H1 (cell line): Measurements from ENCODE around the gene GRIA4. TPM values are rescaled to one million over a fixed set of nuclear protein-coding genes. Genes with fewer than 3 reads are reported as not detected.

ENCODE experiments used
- CTCF ChIA-PET: fragments of 300-600 bp; sonication (Branson Sonifier 250); formaldehyde crosslinking; loops from one replicate; lab custom pipeline; 2021; ENCODE audit not compliant: partially characterized antibody; lab: Charles Lee
- POLR2A ChIA-PET: fragments of 300-600 bp; sonication (Branson Sonifier 250); formaldehyde crosslinking; loops from one replicate; lab custom pipeline; 2021; ENCODE audit warnings: inconsistent platforms; ENCODE audit not compliant: partially characterized antibody; lab: Charles Lee
- DNase-seq, 2 experiments: peaks; one replicate each; pipeline versions ENCODE4 v3.0.0 to v3.0.0-alpha.2; 2010 to 2022; ENCODE audit warnings: low spot score in 2 of 2, low read depth in 1 of 2, mixed read lengths in 1 of 2
- FAIRE-seq: peaks from 2 replicates; lab custom pipeline; 2011; peaks lifted over from hg19 to GRCh38; lab: Jason Lieb, UNC
- H2AFZ ChIP-seq: 2 replicates; pipeline ENCODE4 v1.8.1; 2012; ENCODE audit warnings: low read length, inconsistent platforms
- H2AK5ac ChIP-seq: 2 replicates; pipeline ENCODE4 v1.6.1; 2013; ENCODE audit warnings: low read depth, low read length
- H2BK120ac ChIP-seq: replicated peaks from 2 replicates; pipeline ENCODE3; 2013; ENCODE audit warnings: low read depth, low read length, inconsistent platforms
- H2BK12ac ChIP-seq: 2 replicates; pipeline ENCODE4 v1.6.1; 2013; ENCODE audit warnings: low read depth, low read length
- H2BK15ac ChIP-seq: 2 replicates; pipeline ENCODE4 v1.6.1; 2013; ENCODE audit warnings: low read length
- H2BK20ac ChIP-seq: 2 replicates; pipeline ENCODE4 v1.6.1; 2013; ENCODE audit warnings: low read length
- H2BK5ac ChIP-seq: 2 replicates; pipeline ENCODE4 v1.6.1; 2013; ENCODE audit warnings: low read depth, low read length
- H3K14ac ChIP-seq: 2 replicates; pipeline ENCODE4 v1.6.1; 2013; ENCODE audit warnings: inconsistent platforms; ENCODE audit not compliant: insufficient read length
- H3K18ac ChIP-seq: 2 replicates; pipeline ENCODE4 v1.6.1; 2013; ENCODE audit warnings: low read length; ENCODE audit errors: extremely low read depth
- H3K23ac ChIP-seq: 2 replicates; pipeline ENCODE4 v1.6.1; 2013; ENCODE audit warnings: inconsistent platforms; ENCODE audit not compliant: insufficient read length
- H3K23me2 ChIP-seq: 2 replicates; pipeline ENCODE4 v1.6.1; 2013; ENCODE audit warnings: low read depth, low read length
- H3K27ac ChIP-seq: 2 replicates; pipeline ENCODE4 v1.6.1; 2011; ENCODE audit warnings: low read depth, low read length, inconsistent platforms
- H3K27me3 ChIP-seq, 4 experiments: replicated peaks in 1 of 4; 1 replicate in 1 of 4; 2 replicates in 3 of 4; pipeline versions ENCODE4 v1.6.1 to v1.8.1; 2011 to 2013; ENCODE audit warnings: low read length in 3 of 4, mild to moderate bottlenecking in 3 of 4, inconsistent platforms in 2 of 4, mixed read lengths in 2 of 4, moderate library complexity in 1 of 4; ENCODE audit not compliant: control insufficient read depth in 3 of 4, insufficient read depth in 3 of 4; ENCODE audit errors: extremely low read depth in 1 of 4
- H3K36me3 ChIP-seq, 4 experiments: 2 replicates each; pipeline versions ENCODE4 v1.6.1 to v1.8.1; 2011 to 2013; ENCODE audit warnings: mild to moderate bottlenecking in 4 of 4, low read length in 3 of 4, moderate library complexity in 2 of 4, control low read depth in 1 of 4, inconsistent platforms in 1 of 4; ENCODE audit not compliant: insufficient read depth in 4 of 4, control insufficient read depth in 2 of 4
- H3K4ac ChIP-seq: replicated peaks from 2 replicates; pipeline ENCODE3; 2013; ENCODE audit warnings: low read length, low read depth, mixed read lengths, inconsistent platforms; ENCODE audit not compliant: insufficient read length
- H3K4me1 ChIP-seq, 4 experiments: replicated peaks in 1 of 4; 1 replicate in 1 of 4; 2 replicates in 3 of 4; pipeline versions ENCODE4 v1.6.1 to v1.8.1; 2011 to 2013; ENCODE audit warnings: low read length in 3 of 4, inconsistent platforms in 2 of 4, mixed read lengths in 1 of 4; ENCODE audit not compliant: insufficient read depth in 4 of 4, control insufficient read depth in 3 of 4
- H3K4me2 ChIP-seq, 2 experiments: 2 replicates each; pipeline versions ENCODE4 v1.6.1 to v1.8.1; 2011 to 2013; ENCODE audit warnings: low read depth in 2 of 2, low read length in 2 of 2, control low read depth in 1 of 2, inconsistent platforms in 1 of 2, mild to moderate bottlenecking in 1 of 2; ENCODE audit not compliant: insufficient read depth in 1 of 2
- H3K4me3 ChIP-seq, 4 experiments: fragments of 200-600, 300-600 bp in 1 of 4; sonication (generic), shearing (Covaris generic), sonication (Bioruptor Twin) in 1 of 4; 2 replicates each; pipeline versions ENCODE4 v1.5.1 to v1.8.1; 2011 to 2016; ENCODE audit warnings: low read length in 4 of 4, low read depth in 3 of 4, control low read depth in 2 of 4, inconsistent platforms in 2 of 4, mild to moderate bottlenecking in 2 of 4, mixed read lengths in 1 of 4, moderate library complexity in 1 of 4; ENCODE audit not compliant: insufficient read depth in 2 of 4; ENCODE audit errors: extremely low read depth in 1 of 4
- H3K56ac ChIP-seq: replicated peaks from 2 replicates; pipeline ENCODE3; 2013; ENCODE audit warnings: low read depth, mild to moderate bottlenecking, mixed read lengths, low read length, inconsistent platforms; ENCODE audit not compliant: insufficient read length
- H3K79me1 ChIP-seq: 2 replicates; pipeline ENCODE4 v1.6.1; 2013; ENCODE audit warnings: low read depth, low read length, control low read depth
- H3K79me2 ChIP-seq, 2 experiments: 2 replicates each; pipeline versions ENCODE4 v1.6.1 to v1.8.1; 2012 to 2013; ENCODE audit warnings: low read length in 2 of 2, mild to moderate bottlenecking in 2 of 2, inconsistent platforms in 1 of 2; ENCODE audit not compliant: insufficient read depth in 2 of 2, control insufficient read depth in 1 of 2
- H3K9ac ChIP-seq, 4 experiments: replicated peaks in 1 of 4; 1 replicate in 1 of 4; 2 replicates in 3 of 4; pipeline versions ENCODE4 v1.6.1 to v1.8.1; 2011 to 2013; ENCODE audit warnings: low read depth in 3 of 4, low read length in 3 of 4, control low read depth in 2 of 4, mild to moderate bottlenecking in 2 of 4, moderate library complexity in 2 of 4, inconsistent platforms in 1 of 4; ENCODE audit errors: extremely low read depth in 1 of 4
- H3K9me3 ChIP-seq, 2 experiments: 2 replicates each; pipeline versions ENCODE4 v1.6.1 to v1.8.1; 2012 to 2013; ENCODE audit warnings: mild to moderate bottlenecking in 2 of 2, moderate library complexity in 2 of 2, control low read depth in 1 of 2, inconsistent platforms in 1 of 2, low read depth in 1 of 2, low read length in 1 of 2, mixed read lengths in 1 of 2; ENCODE audit not compliant: insufficient read depth in 2 of 2
- H4K20me1 ChIP-seq, 2 experiments: replicated peaks in 1 of 2; 2 replicates each; pipeline versions ENCODE3 to v1.8.1; 2011 to 2013; ENCODE audit warnings: inconsistent platforms in 2 of 2, low read length in 2 of 2, mild to moderate bottlenecking in 1 of 2; ENCODE audit not compliant: insufficient read depth in 2 of 2, control insufficient read depth in 1 of 2
- H4K5ac ChIP-seq: 2 replicates; pipeline ENCODE4 v1.6.1; 2013; ENCODE audit warnings: low read length, low read depth, mixed read lengths, inconsistent platforms; ENCODE audit not compliant: insufficient read length
- H4K8ac ChIP-seq: 2 replicates; pipeline ENCODE4 v1.8.0; 2013; ENCODE audit warnings: mild to moderate bottlenecking, moderate library complexity, low read length, inconsistent platforms; ENCODE audit not compliant: insufficient read depth; ENCODE audit errors: extremely low read depth
- H4K91ac ChIP-seq: replicated peaks from 2 replicates; pipeline ENCODE3; 2013; ENCODE audit warnings: low read length, mixed read lengths, inconsistent platforms; ENCODE audit not compliant: insufficient read length
- BACH1 ChIP-seq: IDR thresholded peaks from 2 replicates; pipeline ENCODE4 v1.6.1; 2012; ENCODE audit warnings: low read length, improper control_type of control experiment
- CBX5 ChIP-seq: fragments of 300-800, 300-1000 bp; sonication (generic); IDR thresholded peaks from 2 replicates; pipeline ENCODE4 v1.7.1; 2016; ENCODE audit warnings: antibody characterized with exemption, low read length, low read depth
- CHD2 ChIP-seq: IDR thresholded peaks from 2 replicates; pipeline ENCODE4 v1.6.1; 2012; ENCODE audit warnings: low read length, improper control_type of control experiment
- FOSL1 ChIP-seq: IDR thresholded peaks from 2 replicates; pipeline ENCODE4 v1.6.1; 2011; ENCODE audit warnings: mild to moderate bottlenecking, low read depth, low read length, moderate library complexity; ENCODE audit not compliant: insufficient read depth
- KDM4A ChIP-seq: IDR thresholded peaks from one replicate; pipeline ENCODE4 v1.7.1; 2012; ENCODE audit warnings: low read depth, mild to moderate bottlenecking, moderate library complexity, low read length, inconsistent platforms; ENCODE audit not compliant: severe bottlenecking
- MAFK ChIP-seq: IDR thresholded peaks from 2 replicates; pipeline ENCODE4 v1.6.1; 2012; ENCODE audit warnings: low read depth, mild to moderate bottlenecking, improper control_type of control experiment, low read length
- NANOG ChIP-seq: IDR thresholded peaks from 2 replicates; pipeline ENCODE4 v1.6.1; 2011; ENCODE audit warnings: low read length, low read depth, mild to moderate bottlenecking, inconsistent platforms; ENCODE audit not compliant: insufficient read depth, poor library complexity, severe bottlenecking
- NRF1 ChIP-seq: IDR thresholded peaks from 2 replicates; pipeline ENCODE4 v1.6.1; 2011; ENCODE audit warnings: mild to moderate bottlenecking, low read depth, low read length, improper control_type of control experiment
- RNF2 ChIP-seq: fragments of 200-900, 300-1000 bp; sonication (generic); IDR thresholded peaks from 2 replicates; pipeline ENCODE4 v1.7.1; 2016; ENCODE audit warnings: borderline replicate concordance, low read depth, mild to moderate bottlenecking, antibody characterized with exemption, low read length; ENCODE audit not compliant: poor library complexity, severe bottlenecking; ENCODE audit errors: missing control alignments
- SP1 ChIP-seq: IDR thresholded peaks from 2 replicates; pipeline ENCODE4 v1.6.1; 2011; ENCODE audit warnings: low read depth, low read length
- SP4 ChIP-seq: IDR thresholded peaks from 2 replicates; pipeline ENCODE4 v1.6.1; 2012; ENCODE audit warnings: low read length, inconsistent platforms
- polyA plus RNA-seq, 7 experiments: library from polyadenylated mRNA; depleted of rRNA in 3 of 7; stranded (reverse) in 5 of 7; unstranded in 2 of 7; fragments of >200 nt in 5 of 7; fragments of 200-250 nt in 2 of 7; gene quantifications; 1 replicate in 5 of 7; 2 replicates in 1 of 7; 4 replicates in 1 of 7; pipeline versions ENCODE4 v1.2.1 to v1.2.3, GENCODE V29; 2011 to 2013; ENCODE audit warnings: missing spikeins in 2 of 7, mixed read lengths in 2 of 7
- total RNA-seq: library from RNA; stranded (reverse); fragmentation: NEBNext Ultra II Directional; extraction: Animal tissue kit (Norgen Biotek cat#: 25700); gene quantifications from 2 replicates; pipeline ENCODE4 v1.2.1, GENCODE V29; 2021
- TF ChIP-seq, protein P1 (sequence below), 3 experiments: IDR thresholded peaks; 1 replicate in 2 of 3; 2 replicates in 1 of 3; pipeline versions ENCODE4 v1.5.1 to v1.6.1; 2011; ENCODE audit warnings: low read length in 3 of 3, mild to moderate bottlenecking in 3 of 3, inconsistent platforms in 2 of 3, low read depth in 1 of 3, moderate library complexity in 1 of 3; ENCODE audit not compliant: insufficient read depth in 1 of 3; ENCODE audit errors: control extremely low read depth in 1 of 3

GRIA4 gene
- total and polyA plus RNA-seq, 2 of the 8 experiments (the other 6 are each of a cell fraction or from before 2014, with no cell fraction given) = 12.5 to 21.8 TPM

DNA sequence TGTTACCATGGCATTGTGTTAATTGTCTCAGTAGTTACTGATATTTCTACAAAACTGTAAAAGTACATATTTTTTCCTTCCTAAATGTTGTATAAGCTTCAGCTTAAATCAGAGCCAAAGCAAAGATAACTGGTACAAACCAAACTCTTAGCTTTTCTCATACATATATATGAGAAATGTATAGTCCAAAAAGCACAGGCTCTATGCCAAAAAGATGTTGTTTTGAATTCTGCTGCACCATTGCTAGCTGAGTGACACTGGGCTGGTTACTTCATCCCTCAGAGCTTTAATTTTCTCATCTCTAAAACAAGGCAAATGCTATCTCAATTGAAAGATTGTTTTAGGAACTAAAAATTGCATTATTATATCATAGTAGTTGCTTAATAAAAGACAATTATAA, 6.7 kb upstream of the GRIA4 start:
- Histone ChIP-seq H3K4me2 (no peak overlapping the region), H4K8ac (no peak overlapping the region), H2BK12ac (no peak overlapping the region), H2BK120ac (no peak overlapping the region), H3K23me2 (no peaks in the 10 kb centered on the region), H3K79me2 (no peaks in the 10 kb centered on the region), H3K9me3 (0 out of 4 replicates have a peak, but pooled peaks cover 0 to 4% of the 10 kb centered on the region in 2 experiments), H3K14ac (no peak overlapping the region), H2AFZ (no peak overlapping the region), H4K91ac (no peak overlapping the region), H4K5ac (no peak overlapping the region), H3K79me1 (no peaks in the 10 kb centered on the region), H3K9ac (no peak overlapping the region)
- TF ChIP-seq NRF1 (no peak), KDM4A (no peak), MAFK (no peak), RNF2 (no peak), NANOG (no peak), SP1 (no peak), CBX5 (no peak), CHD2 (no peak), SP4 (no peak), BACH1 (no peak), FOSL1 (no peak)
- TF ChIP-seq, protein P1, sequence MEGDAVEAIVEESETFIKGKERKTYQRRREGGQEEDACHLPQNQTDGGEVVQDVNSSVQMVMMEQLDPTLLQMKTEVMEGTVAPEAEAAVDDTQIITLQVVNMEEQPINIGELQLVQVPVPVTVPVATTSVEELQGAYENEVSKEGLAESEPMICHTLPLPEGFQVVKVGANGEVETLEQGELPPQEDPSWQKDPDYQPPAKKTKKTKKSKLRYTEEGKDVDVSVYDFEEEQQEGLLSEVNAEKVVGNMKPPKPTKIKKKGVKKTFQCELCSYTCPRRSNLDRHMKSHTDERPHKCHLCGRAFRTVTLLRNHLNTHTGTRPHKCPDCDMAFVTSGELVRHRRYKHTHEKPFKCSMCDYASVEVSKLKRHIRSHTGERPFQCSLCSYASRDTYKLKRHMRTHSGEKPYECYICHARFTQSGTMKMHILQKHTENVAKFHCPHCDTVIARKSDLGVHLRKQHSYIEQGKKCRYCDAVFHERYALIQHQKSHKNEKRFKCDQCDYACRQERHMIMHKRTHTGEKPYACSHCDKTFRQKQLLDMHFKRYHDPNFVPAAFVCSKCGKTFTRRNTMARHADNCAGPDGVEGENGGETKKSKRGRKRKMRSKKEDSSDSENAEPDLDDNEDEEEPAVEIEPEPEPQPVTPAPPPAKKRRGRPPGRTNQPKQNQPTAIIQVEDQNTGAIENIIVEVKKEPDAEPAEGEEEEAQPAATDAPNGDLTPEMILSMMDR (IDR thresholded peaks at IDR 0.05; ENCODE audit: control extremely low read depth in 1 of 3, insufficient read depth in 1 of 3, low read depth in 1 of 3, low read length in 3 of 3) = no peak
- TF ChIP-seq, all 59 proteins: peak for 0
- Histone ChIP-seq H2AK5ac (no peak overlapping the region), H3K18ac (no peak overlapping the region), H3K23ac (no peak overlapping the region), H3K27me3 (no peaks in the 10 kb centered on the region), H3K36me3 (no peaks in the 10 kb centered on the region), H3K4me3 (no peak overlapping the region), H3K4me1 (0 out of 7 replicates have a peak, but pooled peaks cover 0 to 2% (median 0%) of the 10 kb centered on the region in 4 experiments), H3K27ac (no peak overlapping the region), H2BK5ac (no peak overlapping the region), H3K4ac (no peak overlapping the region), H2BK15ac (no peak overlapping the region), H2BK20ac (no peak overlapping the region), H4K20me1 (no peaks in the 10 kb centered on the region), H3K56ac (no peak overlapping the region)
- FAIRE-seq (no peak), DNase-seq (no peak)
- ChIA-PET CTCF (no interaction called here), POLR2A (no interaction called here)
